Measurements from ENCODE around the gene GUCY2F. TPM values are rescaled to one million over a fixed set of nuclear protein-coding genes. Genes with fewer than 3 reads are reported as not detected.

The GUCY2F gene
- polyA plus RNA-seq, 2 of the 4 experiments (the other 2 are of a cell fraction): not detected

DNA sequence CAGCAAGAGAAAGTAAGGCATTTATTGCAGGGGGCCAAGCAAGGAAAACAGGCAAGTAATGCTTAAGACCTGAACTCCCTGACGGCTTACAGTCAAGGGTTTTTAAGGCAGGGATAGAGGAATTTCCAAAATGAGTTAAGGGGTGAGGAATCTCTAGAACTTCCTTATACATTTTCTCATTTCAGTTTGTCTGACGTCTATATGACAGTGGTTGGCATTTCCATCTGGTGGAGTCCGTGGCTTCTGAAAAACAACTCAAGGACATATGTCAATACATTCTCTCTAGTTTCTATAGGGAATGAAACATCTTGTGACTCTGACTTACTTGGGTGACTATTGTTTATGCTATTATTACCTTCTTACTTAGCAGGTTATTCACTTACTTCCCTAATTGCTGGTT is 19.3 kb upstream of the GUCY2F start:
- POLR2A ChIA-PET: no interaction called here
- no peak for ATAC-seq
- H3K4me1 ChIP-seq: no peaks in the 10 kb centered on the region
- no peak for DNase-seq (ENCODE audit: low read depth in 1 of 2, low spot score in 1 of 2)
- no peak overlapping the region for H3K4me3 ChIP-seq
- H3K9me3 ChIP-seq: no peaks in the 10 kb centered on the region
- no peak overlapping the region for H3K4me2 ChIP-seq
- TF ChIP-seq RAD21 (conservative IDR thresholded peaks at IDR 0.05 in 1 of 2, IDR thresholded peaks at IDR 0.05 in 1 of 2): no peak
- TF ChIP-seq SMC3 (IDR thresholded peaks at IDR 0.05): no peak
- TF ChIP-seq EP300 (IDR thresholded peaks at IDR 0.05): no peak
- no peak for TF ChIP-seq CBX8 (IDR thresholded peaks at IDR 0.05)
- no peak for TF ChIP-seq HES2 (IDR thresholded peaks at IDR 0.05)
- TF ChIP-seq KDM1A (IDR thresholded peaks at IDR 0.05; ENCODE audit: low read depth): no peak
- TF ChIP-seq, protein P1, sequence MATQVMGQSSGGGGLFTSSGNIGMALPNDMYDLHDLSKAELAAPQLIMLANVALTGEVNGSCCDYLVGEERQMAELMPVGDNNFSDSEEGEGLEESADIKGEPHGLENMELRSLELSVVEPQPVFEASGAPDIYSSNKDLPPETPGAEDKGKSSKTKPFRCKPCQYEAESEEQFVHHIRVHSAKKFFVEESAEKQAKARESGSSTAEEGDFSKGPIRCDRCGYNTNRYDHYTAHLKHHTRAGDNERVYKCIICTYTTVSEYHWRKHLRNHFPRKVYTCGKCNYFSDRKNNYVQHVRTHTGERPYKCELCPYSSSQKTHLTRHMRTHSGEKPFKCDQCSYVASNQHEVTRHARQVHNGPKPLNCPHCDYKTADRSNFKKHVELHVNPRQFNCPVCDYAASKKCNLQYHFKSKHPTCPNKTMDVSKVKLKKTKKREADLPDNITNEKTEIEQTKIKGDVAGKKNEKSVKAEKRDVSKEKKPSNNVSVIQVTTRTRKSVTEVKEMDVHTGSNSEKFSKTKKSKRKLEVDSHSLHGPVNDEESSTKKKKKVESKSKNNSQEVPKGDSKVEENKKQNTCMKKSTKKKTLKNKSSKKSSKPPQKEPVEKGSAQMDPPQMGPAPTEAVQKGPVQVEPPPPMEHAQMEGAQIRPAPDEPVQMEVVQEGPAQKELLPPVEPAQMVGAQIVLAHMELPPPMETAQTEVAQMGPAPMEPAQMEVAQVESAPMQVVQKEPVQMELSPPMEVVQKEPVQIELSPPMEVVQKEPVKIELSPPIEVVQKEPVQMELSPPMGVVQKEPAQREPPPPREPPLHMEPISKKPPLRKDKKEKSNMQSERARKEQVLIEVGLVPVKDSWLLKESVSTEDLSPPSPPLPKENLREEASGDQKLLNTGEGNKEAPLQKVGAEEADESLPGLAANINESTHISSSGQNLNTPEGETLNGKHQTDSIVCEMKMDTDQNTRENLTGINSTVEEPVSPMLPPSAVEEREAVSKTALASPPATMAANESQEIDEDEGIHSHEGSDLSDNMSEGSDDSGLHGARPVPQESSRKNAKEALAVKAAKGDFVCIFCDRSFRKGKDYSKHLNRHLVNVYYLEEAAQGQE (IDR thresholded peaks at IDR 0.05): no peak
- no peak for TF ChIP-seq RNF2 (IDR thresholded peaks at IDR 0.05; ENCODE audit: borderline replicate concordance, low read depth)
- no peak for TF ChIP-seq MYC (IDR thresholded peaks at IDR 0.05; ENCODE audit: borderline replicate concordance, low read length)
- TF ChIP-seq JUNB (IDR thresholded peaks at IDR 0.05): no peak
- no peak for TF ChIP-seq POLR2A (IDR thresholded peaks at IDR 0.05; ENCODE audit: low read length)
- no peak for TF ChIP-seq HEYL (CRISPR knock-in tag; IDR thresholded peaks at IDR 0.05)
- TF ChIP-seq HOXA7 (CRISPR knock-in tag; IDR thresholded peaks at IDR 0.05): no peak
- TF ChIP-seq ZFP36 (IDR thresholded peaks at IDR 0.05; ENCODE audit: borderline replicate concordance, partially characterized antibody): no peak
- no peak for TF ChIP-seq JUN (IDR thresholded peaks at IDR 0.05)
- TF ChIP-seq MAFK (IDR thresholded peaks at IDR 0.05; ENCODE audit: partially characterized antibody): no peak
- TF ChIP-seq SREBF2 (IDR thresholded peaks at IDR 0.05): no peak
- TF ChIP-seq RFX5 (IDR thresholded peaks at IDR 0.05): no peak
- CTCF ChIA-PET: interaction anchor here (1.1 to 1.9 kb wide), 2 partner anchors 16 to 134 kb away, joined by 3 to 7 read pairs; no protein-coding TSS in a partner anchor
- H3K27ac ChIP-seq: no peak overlapping the region
- no peak for FAIRE-seq
- WGBS (ENCODE audit: missing lambda C conversion rate): 3% methylated on average over 3 of the region's 3 CpGs

- DNase-seq (ENCODE audit: low read depth in 1 of 2, low spot score in 1 of 2) (no peak), FAIRE-seq (no peak), ATAC-seq (no peak)
- H3K27ac ChIP-seq: no peak overlapping the region
- no peaks in the 10 kb centered on the region for H3K4me1 ChIP-seq
- no peaks in the 10 kb centered on the region for H3K9me3 ChIP-seq
- WGBS (ENCODE audit: missing lambda C conversion rate): 25% methylated on average over 1 of the region's 1 CpG
- H3K4me2 ChIP-seq: no peak overlapping the region
- POLR2A ChIA-PET: no interaction called here
- CTCF ChIA-PET: interaction anchor here (1.1 kb wide), 1 partner anchor 392 kb away, joined by 3 read pairs; no protein-coding TSS in a partner anchor
- TF ChIP-seq EP300 (IDR thresholded peaks at IDR 0.05) (no peak), NPAS2 (CRISPR knock-in tag; IDR thresholded peaks at IDR 0.05; ENCODE audit: borderline replicate concordance) (no peak), HOXB13 (CRISPR knock-in tag; IDR thresholded peaks at IDR 0.05; ENCODE audit: low read depth) (no peak), MAZ (IDR thresholded peaks at IDR 0.05; ENCODE audit: borderline replicate concordance, low read depth, low read length) (no peak), CHD2 (IDR thresholded peaks at IDR 0.05; ENCODE audit: low read length, partially characterized antibody) (no peak), E2F6 (IDR thresholded peaks at IDR 0.05; ENCODE audit: borderline replicate concordance, low read depth) (no peak), RAD21 (conservative IDR thresholded peaks at IDR 0.05 in 1 of 2, IDR thresholded peaks at IDR 0.05 in 1 of 2) (no peak), MAFK (IDR thresholded peaks at IDR 0.05; ENCODE audit: partially characterized antibody) (no peak), CHD4 (IDR thresholded peaks at IDR 0.05; ENCODE audit: borderline replicate concordance) (no peak), HDAC2 (IDR thresholded peaks at IDR 0.05) (no peak), MYC (IDR thresholded peaks at IDR 0.05; ENCODE audit: borderline replicate concordance, low read length) (no peak), HES2 (IDR thresholded peaks at IDR 0.05) (no peak), JUN (IDR thresholded peaks at IDR 0.05) (no peak), SREBF2 (IDR thresholded peaks at IDR 0.05) (no peak), EHF (CRISPR knock-in tag; IDR thresholded peaks at IDR 0.05) (no peak), MAX (IDR thresholded peaks at IDR 0.05) (no peak), GATA3 (IDR thresholded peaks at IDR 0.05; ENCODE audit: borderline replicate concordance) (no peak), RNF2 (IDR thresholded peaks at IDR 0.05; ENCODE audit: borderline replicate concordance, low read depth) (no peak)
- TF ChIP-seq, protein P2, sequence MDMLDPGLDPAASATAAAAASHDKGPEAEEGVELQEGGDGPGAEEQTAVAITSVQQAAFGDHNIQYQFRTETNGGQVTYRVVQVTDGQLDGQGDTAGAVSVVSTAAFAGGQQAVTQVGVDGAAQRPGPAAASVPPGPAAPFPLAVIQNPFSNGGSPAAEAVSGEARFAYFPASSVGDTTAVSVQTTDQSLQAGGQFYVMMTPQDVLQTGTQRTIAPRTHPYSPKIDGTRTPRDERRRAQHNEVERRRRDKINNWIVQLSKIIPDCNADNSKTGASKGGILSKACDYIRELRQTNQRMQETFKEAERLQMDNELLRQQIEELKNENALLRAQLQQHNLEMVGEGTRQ (IDR thresholded peaks at IDR 0.05): no peak
- TF ChIP-seq, protein P3, sequence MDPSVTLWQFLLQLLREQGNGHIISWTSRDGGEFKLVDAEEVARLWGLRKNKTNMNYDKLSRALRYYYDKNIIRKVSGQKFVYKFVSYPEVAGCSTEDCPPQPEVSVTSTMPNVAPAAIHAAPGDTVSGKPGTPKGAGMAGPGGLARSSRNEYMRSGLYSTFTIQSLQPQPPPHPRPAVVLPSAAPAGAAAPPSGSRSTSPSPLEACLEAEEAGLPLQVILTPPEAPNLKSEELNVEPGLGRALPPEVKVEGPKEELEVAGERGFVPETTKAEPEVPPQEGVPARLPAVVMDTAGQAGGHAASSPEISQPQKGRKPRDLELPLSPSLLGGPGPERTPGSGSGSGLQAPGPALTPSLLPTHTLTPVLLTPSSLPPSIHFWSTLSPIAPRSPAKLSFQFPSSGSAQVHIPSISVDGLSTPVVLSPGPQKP (IDR thresholded peaks at IDR 0.05; ENCODE audit: low read depth, low read length): no peak
- no peak overlapping the region for H3K4me3 ChIP-seq
Measured at GRCh38 chrX:109498434-109498833, 16.5 kb upstream of the GUCY2F start.

Data from A549 (cell line).